GM21526 (cell line): ENCODE data around the gene SPOCK1.

Source experiments
- ATAC-seq: cut with Tn5 transposase; IDR thresholded peaks from one replicate; pipeline ENCODE4 v1.9.1; 2021; ENCODE audit warnings: moderate library complexity; ENCODE audit not compliant: unreplicated experiment, low FRiP score

The SPOCK1 gene

GRCh38 chr5:137336161-137336560 lies 163.0 kb downstream of the SPOCK1 start:
- no peak for ATAC-seq

GRCh38 chr5:137335493-137335892 lies 163.6 kb downstream of the SPOCK1 start:
- no peak for ATAC-seq

- no peak for ATAC-seq
Measured at GRCh38 chr5:137333928-137334327, 165.2 kb downstream of the SPOCK1 start.

GRCh38 chr5:137333475-137333874 lies 165.7 kb downstream of the SPOCK1 start:
- no peak for ATAC-seq

- ATAC-seq, result no peak
Measured at GRCh38 chr5:137332296-137332695, 166.8 kb downstream of the SPOCK1 start.

- no peak for ATAC-seq
Measured at GRCh38 chr5:137329586-137330296, 169.4 kb downstream of the SPOCK1 start.

- ATAC-seq, result no peak
Measured at GRCh38 chr5:137328991-137329390, 170.1 kb downstream of the SPOCK1 start.

- ATAC-seq, result no peak
Measured at GRCh38 chr5:137328463-137328862, 170.7 kb downstream of the SPOCK1 start.

- ATAC-seq, result no peak
Measured at GRCh38 chr5:137325721-137326120, 173.4 kb downstream of the SPOCK1 start.

GRCh38 chr5:137320056-137321045 lies 178.8 kb downstream of the SPOCK1 start:
- ATAC-seq, result no peak

GRCh38 chr5:137318027-137318426 lies 181.1 kb downstream of the SPOCK1 start:
- ATAC-seq, result no peak

GRCh38 chr5:137316346-137316736 lies 182.8 kb downstream of the SPOCK1 start:
- ATAC-seq, result no peak

- no peak for ATAC-seq
Measured at GRCh38 chr5:137315534-137316345, 183.4 kb downstream of the SPOCK1 start.

GRCh38 chr5:137315109-137315508 lies 184.0 kb downstream of the SPOCK1 start:
- ATAC-seq, result no peak

GRCh38 chr5:137313526-137314175 lies 185.5 kb downstream of the SPOCK1 start:
- no peak for ATAC-seq

- ATAC-seq, result no peak
Measured at GRCh38 chr5:137312011-137312410, 187.1 kb downstream of the SPOCK1 start.

- ATAC-seq, result no peak
Measured at GRCh38 chr5:137310051-137310730, 188.9 kb downstream of the SPOCK1 start.

GRCh38 chr5:137309290-137309689 lies 189.8 kb downstream of the SPOCK1 start:
- ATAC-seq, result no peak

GRCh38 chr5:137308311-137308710 lies 190.8 kb downstream of the SPOCK1 start:
- ATAC-seq, result no peak

GRCh38 chr5:137306903-137307302 lies 192.2 kb downstream of the SPOCK1 start:
- ATAC-seq, result no peak
